ENCODE results near the gene SYNE4. TPM values are rescaled to one million over a fixed set of nuclear protein-coding genes. Genes with fewer than 3 reads are reported as not detected.

The SYNE4 gene
- total RNA-seq, 1 donor from 2014 or later, result 2.3 TPM

DNA sequence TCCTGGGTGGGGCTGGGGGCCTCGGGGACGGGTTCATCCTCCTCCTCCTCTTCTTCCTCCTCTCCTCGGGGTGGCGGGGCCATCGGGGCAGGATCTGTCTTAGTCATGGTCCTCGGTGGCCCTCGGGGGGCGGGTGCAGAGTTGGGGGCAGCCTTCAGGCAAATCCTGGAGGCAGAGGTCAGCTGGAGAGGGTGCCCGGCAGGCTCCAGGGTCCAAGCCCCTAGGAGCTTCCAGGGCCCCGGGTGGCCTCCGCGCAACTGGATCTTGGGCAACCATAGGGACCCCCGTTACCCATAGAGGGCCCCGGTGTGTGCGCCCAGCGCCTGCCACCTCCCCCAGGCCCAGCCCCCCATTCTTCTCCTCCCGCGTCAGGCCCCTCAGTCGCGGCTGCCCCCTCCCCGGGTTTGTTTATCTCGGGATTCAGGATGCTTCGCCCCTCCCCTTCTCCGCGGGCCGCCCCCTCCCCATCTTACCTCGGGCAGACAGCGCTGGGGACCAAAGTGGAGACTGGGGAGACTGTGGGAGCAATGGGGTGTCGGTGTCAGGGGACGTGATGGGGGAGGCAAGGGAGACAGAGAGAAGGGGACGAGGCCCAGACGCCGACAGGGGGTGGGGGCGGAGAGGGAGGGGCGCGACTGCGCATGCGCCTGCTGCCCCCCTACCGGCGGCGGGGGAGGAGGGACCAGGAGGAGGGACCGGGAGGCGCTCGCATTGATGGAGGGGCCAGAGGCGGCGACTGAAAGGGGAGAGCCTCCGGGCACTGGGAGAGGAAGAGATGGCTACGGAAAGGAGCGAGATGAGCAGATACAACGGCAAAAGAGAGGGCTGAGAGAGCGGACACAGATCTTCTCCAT lies 23.9 kb upstream of the SYNE4 start, which contains the start of gene CLIP3:
Gene CLIP3 (minus strand): TSS at position 623 of the 854 bp plus-strand sequence. CDS start 516 bp downstream, at position 107.
- H4K20me1 ChIP-seq (ENCODE audit: low read depth), result peaks cover 8% of the 10 kb centered on the region
- H3K79me2 ChIP-seq (ENCODE audit: low read depth), result peaks cover 10% of the 10 kb centered on the region
- peak; percentile 91 for DNase-seq (ENCODE audit: low spot score)
- Mint-ChIP-seq H3K9me3 (no peaks in the 10 kb centered on the region), H3K27me3 (ENCODE audit: insufficient read depth, low read depth) (peaks cover 9% of the 10 kb centered on the region), H3K4me3 (peak within 1 kb of the TSS; percentile 90), H3K36me3 (peaks cover 9% of the 10 kb centered on the region), H3K27ac (peak within 1 kb of the TSS; percentile 76), H3K4me1 (peaks cover 16% of the 10 kb centered on the region)
- peak within 1 kb of the TSS; percentile 100 for H3K4me3 ChIP-seq
- peak within 1 kb of the TSS; percentile 72 for H3K9ac ChIP-seq
- peaks cover 7% of the 10 kb centered on the region for H3F3A ChIP-seq (ENCODE audit: low read depth)
- no peaks in the 10 kb centered on the region for H3K27me3 ChIP-seq
- no peak for TF ChIP-seq EZH2 (IDR thresholded peaks at IDR 0.05)
- TF ChIP-seq, protein P1, sequence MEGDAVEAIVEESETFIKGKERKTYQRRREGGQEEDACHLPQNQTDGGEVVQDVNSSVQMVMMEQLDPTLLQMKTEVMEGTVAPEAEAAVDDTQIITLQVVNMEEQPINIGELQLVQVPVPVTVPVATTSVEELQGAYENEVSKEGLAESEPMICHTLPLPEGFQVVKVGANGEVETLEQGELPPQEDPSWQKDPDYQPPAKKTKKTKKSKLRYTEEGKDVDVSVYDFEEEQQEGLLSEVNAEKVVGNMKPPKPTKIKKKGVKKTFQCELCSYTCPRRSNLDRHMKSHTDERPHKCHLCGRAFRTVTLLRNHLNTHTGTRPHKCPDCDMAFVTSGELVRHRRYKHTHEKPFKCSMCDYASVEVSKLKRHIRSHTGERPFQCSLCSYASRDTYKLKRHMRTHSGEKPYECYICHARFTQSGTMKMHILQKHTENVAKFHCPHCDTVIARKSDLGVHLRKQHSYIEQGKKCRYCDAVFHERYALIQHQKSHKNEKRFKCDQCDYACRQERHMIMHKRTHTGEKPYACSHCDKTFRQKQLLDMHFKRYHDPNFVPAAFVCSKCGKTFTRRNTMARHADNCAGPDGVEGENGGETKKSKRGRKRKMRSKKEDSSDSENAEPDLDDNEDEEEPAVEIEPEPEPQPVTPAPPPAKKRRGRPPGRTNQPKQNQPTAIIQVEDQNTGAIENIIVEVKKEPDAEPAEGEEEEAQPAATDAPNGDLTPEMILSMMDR (IDR thresholded peaks at IDR 0.05), result peak; percentile 7
- H2AFZ ChIP-seq (replicated peaks), result peak within 1 kb of the TSS; percentile 99
- peaks cover 7% of the 10 kb centered on the region for H3K4me1 ChIP-seq
- no peaks in the 10 kb centered on the region for H3K9me3 ChIP-seq (ENCODE audit: low read depth)
- peak within 1 kb of the TSS; percentile 94 for H3K4me2 ChIP-seq
- H3K27ac ChIP-seq, result no peak within 1 kb of the TSS
- no peaks in the 10 kb centered on the region for H3K36me3 ChIP-seq

DNA sequence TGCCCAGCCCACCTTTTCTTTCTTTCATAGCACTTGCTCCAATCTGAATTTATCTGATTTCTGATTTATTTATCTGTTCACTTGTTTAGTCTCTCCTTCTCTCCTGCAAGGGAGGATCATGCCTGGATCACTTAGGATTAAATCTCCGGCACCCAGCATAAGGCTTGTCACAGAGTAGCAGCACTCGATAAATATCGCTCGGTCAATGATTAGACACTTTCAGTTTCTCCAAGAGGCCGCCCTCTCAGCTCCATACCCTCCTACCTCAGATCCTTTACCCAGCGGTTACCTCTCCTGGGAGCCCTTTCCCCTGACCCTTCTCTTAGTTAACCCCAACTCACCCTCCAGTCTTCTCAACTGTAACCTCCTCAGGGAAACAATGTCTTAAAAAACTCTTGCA lies 22.7 kb upstream of the SYNE4 start:
- Histone ChIP-seq H3K9ac (no peak overlapping the region), H3K27ac (no peak overlapping the region), H3K79me2 (ENCODE audit: low read depth) (peaks cover 10% of the 10 kb centered on the region), H3K9me3 (ENCODE audit: low read depth) (no peaks in the 10 kb centered on the region), H4K20me1 (ENCODE audit: low read depth) (peaks cover 8% of the 10 kb centered on the region), H3K4me3 (peak overlapping the region; percentile 100), H3K4me1 (peaks cover 7% of the 10 kb centered on the region), H2AFZ (replicated peaks) (no peak overlapping the region), H3K36me3 (no peaks in the 10 kb centered on the region), H3K27me3 (no peaks in the 10 kb centered on the region), H3K4me2 (peak overlapping the region; percentile 94), H3F3A (ENCODE audit: low read depth) (peaks cover 7% of the 10 kb centered on the region)
- H3K4me3 Mint-ChIP-seq, result peak overlapping the region; percentile 90
- peaks cover 7% of the 10 kb centered on the region for H3K27me3 Mint-ChIP-seq (ENCODE audit: insufficient read depth, low read depth)
- TF ChIP-seq, protein P1 (IDR thresholded peaks at IDR 0.05), result no peak
- H3K4me1 Mint-ChIP-seq, result peaks cover 16% of the 10 kb centered on the region
- H3K27ac Mint-ChIP-seq, result no peak overlapping the region
- DNase-seq (ENCODE audit: low spot score), result no peak
- peaks cover 16% of the 10 kb centered on the region for H3K36me3 Mint-ChIP-seq
- no peaks in the 10 kb centered on the region for H3K9me3 Mint-ChIP-seq

DNA sequence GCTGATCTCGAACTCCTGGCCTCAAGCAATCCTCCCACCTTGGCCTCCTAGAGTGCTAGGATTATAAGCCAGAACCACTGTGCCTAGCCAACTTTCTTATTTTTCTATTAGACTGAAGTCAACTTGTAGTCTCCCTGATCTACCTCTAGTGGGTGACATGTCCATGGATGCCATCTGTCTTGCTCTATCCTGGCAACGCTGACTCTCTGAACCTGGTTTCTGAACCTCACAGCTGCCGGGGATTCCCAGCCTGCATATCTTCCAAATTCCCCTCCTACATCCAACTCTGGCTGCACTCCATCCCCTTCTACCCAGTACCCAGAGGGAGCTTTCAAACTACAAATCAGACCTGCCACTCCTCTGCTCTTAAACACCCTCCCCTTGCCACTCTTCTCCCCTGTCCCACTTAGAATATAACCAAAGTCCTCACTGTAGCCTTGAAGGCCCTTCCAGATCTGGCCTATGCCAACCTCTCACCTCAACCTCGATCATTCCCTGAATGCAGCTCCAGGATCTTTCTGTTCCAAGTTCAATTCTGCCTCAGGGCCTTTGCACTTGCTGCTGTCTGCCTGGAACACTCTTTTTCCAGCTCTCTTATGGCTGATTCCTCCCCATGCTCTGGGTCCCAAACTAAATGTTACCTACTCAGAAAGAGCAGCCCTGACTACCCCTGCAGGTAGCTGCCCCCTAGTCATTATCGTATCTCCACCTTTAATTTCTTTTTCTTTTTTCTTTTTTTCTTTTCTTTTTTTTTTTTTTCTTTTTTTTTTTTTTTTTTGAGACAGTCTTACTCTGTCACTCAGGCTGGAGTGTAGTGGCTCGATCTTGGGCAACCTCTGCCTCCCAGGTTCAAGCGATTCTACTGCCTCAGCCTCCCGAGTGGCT lies 21.9 kb upstream of the SYNE4 start:
- Histone ChIP-seq H4K20me1 (ENCODE audit: low read depth) (peaks cover 8% of the 10 kb centered on the region), H3K79me2 (ENCODE audit: low read depth) (peaks cover 10% of the 10 kb centered on the region), H3K9me3 (ENCODE audit: low read depth) (no peaks in the 10 kb centered on the region), H3F3A (ENCODE audit: low read depth) (peaks cover 7% of the 10 kb centered on the region), H3K4me1 (peaks cover 7% of the 10 kb centered on the region), H3K27me3 (no peaks in the 10 kb centered on the region), H3K27ac (no peak overlapping the region), H3K9ac (no peak overlapping the region), H3K36me3 (no peaks in the 10 kb centered on the region), H3K4me3 (no peak overlapping the region), H2AFZ (replicated peaks) (no peak overlapping the region), H3K4me2 (no peak overlapping the region)
- no peak overlapping the region for H3K4me3 Mint-ChIP-seq
- peaks cover 7% of the 10 kb centered on the region for H3K27me3 Mint-ChIP-seq (ENCODE audit: insufficient read depth, low read depth)
- no peak for TF ChIP-seq EZH2phosphoT487 (IDR thresholded peaks at IDR 0.05)
- TF ChIP-seq, protein P1 (IDR thresholded peaks at IDR 0.05), result no peak
- no peak for TF ChIP-seq EZH2 (IDR thresholded peaks at IDR 0.05)
- peaks cover 16% of the 10 kb centered on the region for H3K36me3 Mint-ChIP-seq
- peaks cover 16% of the 10 kb centered on the region for H3K4me1 Mint-ChIP-seq
- no peak for DNase-seq (ENCODE audit: low spot score)
- H3K27ac Mint-ChIP-seq, result no peak overlapping the region
- H3K9me3 Mint-ChIP-seq, result no peaks in the 10 kb centered on the region
